GM13976 (cell line): ENCODE results near the gene HOXC6.

ENCODE experiments used
- DNase-seq: peaks from one replicate; pipeline ENCODE4 v3.0.0; 2012; ENCODE audit warnings: low spot score
- in situ Hi-C: fragments of 300-500 bp; cut with MboI; formaldehyde crosslinking; loops from one replicate; pipeline ENCODE4 v1.12.0; 2022; ENCODE audit warnings: low sequenced_read_pairs, mixed read lengths, inconsistent platforms; ENCODE audit not compliant: unreplicated experiment
- TF ChIP-seq, protein P1 (sequence below): IDR thresholded peaks from 2 replicates; pipeline ENCODE4 v1.5.1; 2012; ENCODE audit warnings: borderline replicate concordance, mild to moderate bottlenecking; ENCODE audit not compliant: insufficient read depth; ENCODE audit errors: extremely low read depth, missing control alignments, control extremely low read depth

The HOXC6 gene

DNA sequence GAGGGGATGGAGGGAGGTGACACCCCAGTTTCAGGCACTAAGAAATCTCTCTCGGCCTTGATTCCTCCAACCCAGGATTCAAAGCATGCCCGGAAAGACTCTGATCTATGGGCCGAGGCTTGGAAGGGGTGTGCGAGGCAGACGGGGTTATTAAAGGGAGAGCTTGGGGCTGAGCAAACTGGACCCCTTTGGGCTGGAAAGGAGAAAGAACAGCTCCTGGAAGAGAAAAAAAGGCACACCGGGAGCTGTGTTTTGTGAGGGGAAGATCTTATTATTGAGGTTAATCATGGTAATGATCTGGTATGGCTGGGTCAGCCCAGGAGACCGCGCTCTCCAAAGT is 19.7 kb downstream of the HOXC6 start:
- TF ChIP-seq, protein P1, sequence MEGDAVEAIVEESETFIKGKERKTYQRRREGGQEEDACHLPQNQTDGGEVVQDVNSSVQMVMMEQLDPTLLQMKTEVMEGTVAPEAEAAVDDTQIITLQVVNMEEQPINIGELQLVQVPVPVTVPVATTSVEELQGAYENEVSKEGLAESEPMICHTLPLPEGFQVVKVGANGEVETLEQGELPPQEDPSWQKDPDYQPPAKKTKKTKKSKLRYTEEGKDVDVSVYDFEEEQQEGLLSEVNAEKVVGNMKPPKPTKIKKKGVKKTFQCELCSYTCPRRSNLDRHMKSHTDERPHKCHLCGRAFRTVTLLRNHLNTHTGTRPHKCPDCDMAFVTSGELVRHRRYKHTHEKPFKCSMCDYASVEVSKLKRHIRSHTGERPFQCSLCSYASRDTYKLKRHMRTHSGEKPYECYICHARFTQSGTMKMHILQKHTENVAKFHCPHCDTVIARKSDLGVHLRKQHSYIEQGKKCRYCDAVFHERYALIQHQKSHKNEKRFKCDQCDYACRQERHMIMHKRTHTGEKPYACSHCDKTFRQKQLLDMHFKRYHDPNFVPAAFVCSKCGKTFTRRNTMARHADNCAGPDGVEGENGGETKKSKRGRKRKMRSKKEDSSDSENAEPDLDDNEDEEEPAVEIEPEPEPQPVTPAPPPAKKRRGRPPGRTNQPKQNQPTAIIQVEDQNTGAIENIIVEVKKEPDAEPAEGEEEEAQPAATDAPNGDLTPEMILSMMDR, result no peak
- no peak for DNase-seq
- in situ Hi-C loops, result no loop called here

DNA sequence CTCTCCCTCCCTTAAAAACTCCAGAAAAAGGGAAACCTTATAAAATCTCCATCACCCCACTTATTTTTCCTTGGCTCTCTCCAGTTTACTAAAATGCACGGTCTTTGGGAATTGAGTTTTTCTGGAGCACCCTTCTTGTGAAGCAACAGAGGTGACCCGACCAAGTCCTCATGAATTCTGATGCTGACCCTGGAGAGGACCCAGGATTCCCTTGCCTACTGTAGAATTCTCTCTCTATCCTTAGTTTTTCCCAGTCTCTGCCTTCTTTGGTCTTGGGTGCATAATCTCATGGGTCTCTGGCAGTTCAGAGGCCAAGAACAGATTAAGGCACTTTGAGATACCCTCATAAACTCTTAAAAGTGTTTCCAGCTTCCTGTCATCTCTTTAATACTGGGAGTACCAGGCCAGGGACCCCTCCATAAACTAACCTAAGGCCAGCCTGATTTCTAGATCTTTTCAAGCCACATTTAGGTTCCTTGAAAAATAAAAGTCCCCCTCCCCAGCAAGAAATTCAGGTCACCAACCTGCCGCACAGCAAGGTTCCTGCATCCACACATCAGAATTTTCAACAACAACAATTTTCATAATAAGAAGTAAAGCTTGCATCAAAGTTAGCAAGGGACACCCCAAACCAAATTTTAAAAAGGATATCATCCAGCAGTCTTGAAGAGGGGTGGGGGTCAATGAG is 20.3 kb downstream of the HOXC6 start:
- TF ChIP-seq, protein P1, result no peak
- no peak for DNase-seq
- in situ Hi-C loops, result no loop called here

GRCh38 chr12:54049108-54049507 is 20.9 kb downstream of the HOXC6 start:
- TF ChIP-seq, protein P1, result no peak
- in situ Hi-C loops, result no loop called here
- no peak for DNase-seq

- no peak for DNase-seq
- TF ChIP-seq, protein P1, result no peak
- in situ Hi-C loops, result no loop called here
Observed at GRCh38 chr12:54050482-54050810, 22.2 kb downstream of the HOXC6 start.

DNA sequence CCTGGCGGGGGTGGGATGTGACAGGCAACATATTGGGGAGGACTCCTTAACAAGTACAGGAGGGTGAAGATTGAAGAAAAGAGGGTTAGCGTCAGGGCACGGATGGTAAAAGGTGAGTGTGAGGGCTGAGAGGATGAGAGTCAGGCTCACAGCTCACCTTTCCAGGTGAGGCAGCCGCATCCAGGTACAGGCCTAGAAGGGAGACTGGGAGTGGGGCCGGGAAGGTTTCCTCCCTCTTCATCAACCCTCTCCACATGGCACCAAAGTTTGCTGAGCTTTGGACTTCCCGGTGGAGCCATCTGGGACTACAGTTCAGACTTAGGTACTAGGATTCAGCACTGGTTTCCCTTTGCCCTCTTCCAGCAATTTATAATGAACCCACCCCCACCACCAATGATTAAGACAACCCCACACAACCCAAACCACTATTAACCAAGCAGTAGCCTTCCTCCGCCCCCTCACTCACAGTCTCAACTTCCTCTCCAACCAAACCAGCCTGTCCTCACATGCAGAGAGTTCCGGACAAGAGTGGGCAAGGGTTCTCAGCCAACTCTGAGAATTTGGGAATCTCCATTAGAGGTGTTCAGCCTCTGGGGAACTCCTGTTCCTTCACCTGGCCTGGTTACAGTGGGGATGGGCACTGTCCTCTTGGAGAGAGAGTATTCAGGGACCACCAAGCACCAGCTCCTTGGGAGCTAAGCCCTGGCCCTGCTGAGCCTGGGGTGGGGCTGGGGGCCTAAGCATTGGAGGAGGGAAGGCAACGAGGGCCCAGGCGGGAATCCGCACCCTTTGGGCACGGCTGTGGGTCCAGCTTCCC is 23.0 kb downstream of the HOXC6 start:
- in situ Hi-C loops, result no loop called here
- TF ChIP-seq, protein P1, result no peak
- peak; percentile 39 for DNase-seq

- in situ Hi-C loops, result no loop called here
- DNase-seq, result no peak
- TF ChIP-seq, protein P1, result no peak
Observed at GRCh38 chr12:54051874-54052437, 23.7 kb downstream of the HOXC6 start.
